Measurements from ENCODE around the gene DNAH3.
A peak's percentile ranks its signal among the peaks of the same experiment; 100 is the strongest.
"Not testable (repeated sequence)": the region's sequence is repeated elsewhere in the genome, so short reads cannot be mapped to it uniquely, and the experiment has no call there.

The DNAH3 gene

GRCh38 chr16:21156767-21157467, 6.3 kb upstream of the DNAH3 start:
- Histone ChIP-seq H3K4me3 (no peak overlapping the region), H3K27ac (no peak overlapping the region), H3K9me3 (ENCODE audit: low read depth, low read length) (no peaks in the 10 kb centered on the region), H3K9ac (ENCODE audit: insufficient read length) (no peak overlapping the region), H3K36me3 (ENCODE audit: insufficient read depth, low read length) (0 out of 2 replicates have a peak, but pooled peaks cover 3% of the 10 kb centered on the region)
- TF ChIP-seq FOXP2 (optimal IDR thresholded peaks at IDR 0.05; ENCODE audit: control extremely low read depth, extremely low read length, insufficient read depth) (no peak), EZH2 (IDR thresholded peaks at IDR 0.05) (no peak), POLR2AphosphoS5 (IDR thresholded peaks at IDR 0.05; ENCODE audit: borderline replicate concordance, low read depth, low read length) (no peak)
- peak; percentile 44 for DNase-seq (ENCODE audit: low read depth, low spot score)

- H3K9me3 ChIP-seq (ENCODE audit: low read depth, low read length); H3K27ac ChIP-seq; DNase-seq (ENCODE audit: low read depth, low spot score); H3K9ac ChIP-seq (ENCODE audit: insufficient read length); H3K4me3 ChIP-seq; H3K36me3 ChIP-seq (ENCODE audit: insufficient read depth, low read length): not testable (repeated sequence)
These were observed 5.4 kb upstream of the DNAH3 start for GRCh38 chr16:21156011-21156410.

- not testable (repeated sequence) for H3K4me3 ChIP-seq; H3K27ac ChIP-seq; H3K9ac ChIP-seq (ENCODE audit: insufficient read length); DNase-seq (ENCODE audit: low read depth, low spot score); H3K9me3 ChIP-seq (ENCODE audit: low read depth, low read length); H3K36me3 ChIP-seq (ENCODE audit: insufficient read depth, low read length)
These were observed 2.6 kb upstream of the DNAH3 start for GRCh38 chr16:21153124-21153729.

- H3K9ac ChIP-seq (ENCODE audit: insufficient read length); H3K4me3 ChIP-seq; H3K27ac ChIP-seq; H3K9me3 ChIP-seq (ENCODE audit: low read depth, low read length); DNase-seq (ENCODE audit: low read depth, low spot score); H3K36me3 ChIP-seq (ENCODE audit: insufficient read depth, low read length): not testable (repeated sequence)
These were observed 1.7 kb upstream of the DNAH3 start for GRCh38 chr16:21152160-21153030.

GRCh38 chr16:21145738-21146137, 4.9 kb downstream of the DNAH3 start:
- no peak overlapping the region for H3K4me3 ChIP-seq
- no peak overlapping the region for H3K27ac ChIP-seq
- no peak overlapping the region for H3K9ac ChIP-seq (ENCODE audit: insufficient read length)
- no peak for DNase-seq (ENCODE audit: low read depth, low spot score)
- no peaks in the 10 kb centered on the region for H3K36me3 ChIP-seq (ENCODE audit: insufficient read depth, low read length)
- TF ChIP-seq POLR2AphosphoS5 (IDR thresholded peaks at IDR 0.05; ENCODE audit: borderline replicate concordance, low read depth, low read length), result no peak
- no peak for TF ChIP-seq EZH2 (IDR thresholded peaks at IDR 0.05)
- TF ChIP-seq FOXP2 (optimal IDR thresholded peaks at IDR 0.05; ENCODE audit: control extremely low read depth, extremely low read length, insufficient read depth), result no peak
- H3K9me3 ChIP-seq (ENCODE audit: low read depth, low read length), result no peaks in the 10 kb centered on the region

- Histone ChIP-seq H3K4me3 (no peak overlapping the region), H3K36me3 (ENCODE audit: insufficient read depth, low read length) (no peaks in the 10 kb centered on the region), H3K9me3 (ENCODE audit: low read depth, low read length) (no peaks in the 10 kb centered on the region), H3K9ac (ENCODE audit: insufficient read length) (no peak overlapping the region), H3K27ac (no peak overlapping the region)
- no peak for DNase-seq (ENCODE audit: low read depth, low spot score)
- TF ChIP-seq FOXP2 (optimal IDR thresholded peaks at IDR 0.05; ENCODE audit: control extremely low read depth, extremely low read length, insufficient read depth) (no peak), POLR2AphosphoS5 (IDR thresholded peaks at IDR 0.05; ENCODE audit: borderline replicate concordance, low read depth, low read length) (no peak), EZH2 (IDR thresholded peaks at IDR 0.05) (no peak)
These were observed 16.6 kb downstream of the DNAH3 start for GRCh38 chr16:21134053-21134452.

- H3K36me3 ChIP-seq (ENCODE audit: insufficient read depth, low read length), result no peaks in the 10 kb centered on the region
- TF ChIP-seq EZH2 (IDR thresholded peaks at IDR 0.05) (no peak), POLR2AphosphoS5 (IDR thresholded peaks at IDR 0.05; ENCODE audit: borderline replicate concordance, low read depth, low read length) (no peak), FOXP2 (optimal IDR thresholded peaks at IDR 0.05; ENCODE audit: control extremely low read depth, extremely low read length, insufficient read depth) (no peak)
- no peak overlapping the region for H3K4me3 ChIP-seq
- no peaks in the 10 kb centered on the region for H3K9me3 ChIP-seq (ENCODE audit: low read depth, low read length)
- no peak overlapping the region for H3K27ac ChIP-seq
- no peak overlapping the region for H3K9ac ChIP-seq (ENCODE audit: insufficient read length)
- no peak for DNase-seq (ENCODE audit: low read depth, low spot score)
These were observed 19.8 kb downstream of the DNAH3 start for GRCh38 chr16:21130811-21131210.

GRCh38 chr16:21128991-21129390, 21.7 kb downstream of the DNAH3 start:
- no peak overlapping the region for H3K9ac ChIP-seq (ENCODE audit: insufficient read length)
- no peak overlapping the region for H3K27ac ChIP-seq
- no peak overlapping the region for H3K4me3 ChIP-seq
- TF ChIP-seq POLR2AphosphoS5 (IDR thresholded peaks at IDR 0.05; ENCODE audit: borderline replicate concordance, low read depth, low read length) (no peak), EZH2 (IDR thresholded peaks at IDR 0.05) (no peak), FOXP2 (optimal IDR thresholded peaks at IDR 0.05; ENCODE audit: control extremely low read depth, extremely low read length, insufficient read depth) (no peak)
- H3K9me3 ChIP-seq (ENCODE audit: low read depth, low read length), result no peaks in the 10 kb centered on the region
- no peaks in the 10 kb centered on the region for H3K36me3 ChIP-seq (ENCODE audit: insufficient read depth, low read length)
- no peak for DNase-seq (ENCODE audit: low read depth, low spot score)

All from SK-N-MC (cell line).